Measurements from ENCODE around the gene DIDO1.

GRCh38 chr20:62829231-62830230, 96.8 kb downstream of the DIDO1 start:
- TF ChIP-seq, protein P1, sequence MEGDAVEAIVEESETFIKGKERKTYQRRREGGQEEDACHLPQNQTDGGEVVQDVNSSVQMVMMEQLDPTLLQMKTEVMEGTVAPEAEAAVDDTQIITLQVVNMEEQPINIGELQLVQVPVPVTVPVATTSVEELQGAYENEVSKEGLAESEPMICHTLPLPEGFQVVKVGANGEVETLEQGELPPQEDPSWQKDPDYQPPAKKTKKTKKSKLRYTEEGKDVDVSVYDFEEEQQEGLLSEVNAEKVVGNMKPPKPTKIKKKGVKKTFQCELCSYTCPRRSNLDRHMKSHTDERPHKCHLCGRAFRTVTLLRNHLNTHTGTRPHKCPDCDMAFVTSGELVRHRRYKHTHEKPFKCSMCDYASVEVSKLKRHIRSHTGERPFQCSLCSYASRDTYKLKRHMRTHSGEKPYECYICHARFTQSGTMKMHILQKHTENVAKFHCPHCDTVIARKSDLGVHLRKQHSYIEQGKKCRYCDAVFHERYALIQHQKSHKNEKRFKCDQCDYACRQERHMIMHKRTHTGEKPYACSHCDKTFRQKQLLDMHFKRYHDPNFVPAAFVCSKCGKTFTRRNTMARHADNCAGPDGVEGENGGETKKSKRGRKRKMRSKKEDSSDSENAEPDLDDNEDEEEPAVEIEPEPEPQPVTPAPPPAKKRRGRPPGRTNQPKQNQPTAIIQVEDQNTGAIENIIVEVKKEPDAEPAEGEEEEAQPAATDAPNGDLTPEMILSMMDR (conservative IDR thresholded peaks at IDR 0.05 in 1 of 2, IDR thresholded peaks at IDR 0.05 in 1 of 2; ENCODE audit: extremely low read depth in 1 of 2, insufficient read depth in 1 of 2, low read depth in 1 of 2, low read length in 2 of 2): no peak
- no peak for TF ChIP-seq EZH2 (IDR thresholded peaks at IDR 0.05; ENCODE audit: borderline replicate concordance, low read length)

Data from mammary epithelial cell (primary cell).